GM12891 (cell line): ENCODE data around the gene DMC1.

Source experiments
- DNase-seq: peaks from one replicate; pipeline ENCODE4 v3.0.0; 2011; ENCODE audit warnings: low spot score; ENCODE audit not compliant: insufficient read length
- FAIRE-seq: peaks from 2 replicates; lab custom pipeline; 2011; peaks lifted over from hg19 to GRCh38; lab: Jason Lieb, UNC
- PAX5 ChIP-seq: IDR thresholded peaks from 2 replicates; pipeline ENCODE4 v1.6.1; 2011; ENCODE audit warnings: low read length, moderate library complexity, mild to moderate bottlenecking; ENCODE audit not compliant: insufficient read depth, severe bottlenecking
- POLR2A ChIP-seq: IDR thresholded peaks from 2 replicates; pipeline ENCODE4 v1.6.1; 2011; ENCODE audit warnings: low read depth, low read length, control low read depth
- POLR2AphosphoS5 ChIP-seq: IDR thresholded peaks from 2 replicates; pipeline ENCODE4 v1.6.1; 2011; ENCODE audit warnings: low read depth, low read length, control low read depth
- POU2F2 ChIP-seq: IDR thresholded peaks from 2 replicates; pipeline ENCODE4 v1.6.1; 2011; ENCODE audit warnings: low read depth, mild to moderate bottlenecking, control low read depth, low read length, moderate library complexity
- SPI1 ChIP-seq: IDR thresholded peaks from 2 replicates; pipeline ENCODE4 v1.6.1; 2011; ENCODE audit warnings: low read depth, low read length, control low read depth
- TAF1 ChIP-seq: IDR thresholded peaks from 2 replicates; pipeline ENCODE4 v1.6.1; 2011; ENCODE audit warnings: low read depth, low read length, control low read depth

The DMC1 gene

DNA sequence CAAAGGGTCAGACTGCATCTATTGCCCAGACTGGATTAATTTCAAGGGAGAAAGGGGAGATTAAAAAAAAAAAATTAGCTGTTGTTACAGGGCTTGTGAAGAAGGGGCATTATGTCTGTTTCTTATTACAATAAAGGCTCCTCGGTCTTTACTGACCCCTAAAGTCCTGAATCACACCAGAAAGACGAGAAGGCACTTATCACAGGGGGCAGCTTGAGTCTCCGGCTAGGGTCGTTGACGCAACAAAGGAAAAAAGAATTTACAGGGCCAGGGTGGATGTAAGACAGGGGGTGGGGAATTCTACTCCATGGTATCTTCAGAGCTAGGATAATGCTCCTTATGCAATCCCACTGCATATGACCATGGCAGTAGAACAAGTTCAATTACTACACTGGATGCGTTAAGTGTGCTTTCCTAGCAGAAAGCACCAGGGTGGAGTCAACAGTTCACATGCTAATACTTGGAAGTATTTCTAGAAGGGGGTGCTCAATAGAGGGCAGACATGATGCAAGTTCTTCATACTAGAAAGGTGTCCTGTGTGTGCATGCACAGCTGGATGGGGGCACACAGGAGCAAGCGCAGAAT is 80.3 kb downstream of the DMC1 start:
- DNase-seq (no peak), FAIRE-seq (peak; percentile 38)
- TF ChIP-seq SPI1, result no peak
- peak; percentile 71 for TF ChIP-seq POLR2A
- peak; percentile 54 for TF ChIP-seq POLR2AphosphoS5
- TF ChIP-seq TAF1, result no peak

DNA sequence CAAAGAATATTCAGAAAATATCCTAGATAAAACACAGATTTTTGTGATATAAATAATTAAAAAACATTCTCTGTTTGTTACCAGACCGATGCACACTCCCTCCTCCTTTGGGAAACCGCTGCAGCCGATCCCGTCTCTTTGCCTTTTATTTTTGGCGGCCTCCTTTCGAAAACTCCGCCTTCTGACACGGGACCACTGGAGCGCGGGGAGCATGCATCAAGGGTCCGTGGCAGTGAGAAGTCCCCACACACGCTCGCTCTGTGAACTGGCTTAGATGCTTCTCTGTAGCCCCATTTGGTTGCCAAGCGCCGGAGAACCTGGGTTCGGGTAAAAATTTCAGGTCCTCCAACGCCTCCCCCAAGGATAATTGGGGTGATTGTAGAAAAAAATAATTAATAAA is 80.8 kb downstream of the DMC1 start:
- no peak for FAIRE-seq

DNA sequence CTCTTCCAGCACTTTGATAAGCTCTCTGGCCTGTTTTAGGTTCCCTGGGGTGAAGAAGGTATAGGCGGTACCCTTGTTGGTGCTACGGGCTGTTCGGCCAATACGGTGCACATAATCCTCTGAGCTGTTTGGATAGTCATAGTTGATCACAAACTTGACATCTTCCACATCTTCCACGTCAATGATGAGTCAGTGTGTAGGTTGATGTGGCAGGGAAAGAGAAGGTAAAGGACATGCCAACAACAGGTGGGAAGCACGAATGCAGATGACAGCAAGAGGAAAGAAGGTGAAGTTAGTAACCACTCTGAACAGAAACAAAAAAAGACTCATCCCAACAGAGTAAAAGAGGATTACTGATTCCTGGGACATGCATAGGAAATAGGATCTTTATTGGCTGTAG is 82.0 kb downstream of the DMC1 start:
- DNase-seq (no peak), FAIRE-seq (peak; percentile 45)
- TF ChIP-seq POU2F2, result no peak
- TF ChIP-seq PAX5, result no peak
- no peak for TF ChIP-seq TAF1
- TF ChIP-seq SPI1, result no peak
- no peak for TF ChIP-seq POLR2A
- TF ChIP-seq POLR2AphosphoS5, result no peak; the same call in 1 of the 2 replicates

More for the DNA sequence above, 80.8 kb downstream of the DMC1 start:
- TF ChIP-seq POU2F2 (no peak), TAF1 (no peak), PAX5 (no peak), POLR2A (no peak), SPI1 (no peak), POLR2AphosphoS5 (no peak; the same call in 1 of the 2 replicates)
- no peak for DNase-seq

DNA sequence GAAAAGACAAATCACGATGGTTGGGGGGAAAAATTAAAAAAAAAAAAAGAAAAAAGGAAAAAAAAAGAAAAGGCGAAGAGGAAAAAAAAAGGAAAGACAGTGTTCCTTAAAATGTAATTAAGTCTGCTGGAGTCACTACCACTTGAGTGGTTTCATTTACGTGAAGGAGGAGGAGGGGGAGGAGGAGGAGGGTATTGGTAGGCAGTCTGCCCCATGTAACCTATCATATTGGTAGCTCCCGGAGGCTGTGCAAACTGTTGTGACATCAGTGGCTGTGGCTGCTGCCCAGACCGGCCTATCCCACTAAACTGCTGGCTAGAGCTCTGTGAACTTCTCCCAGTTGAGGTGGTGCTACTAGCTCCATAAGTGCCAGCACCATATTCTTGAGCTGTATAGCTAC is 84.2 kb downstream of the DMC1 start:
- DNase-seq (no peak), FAIRE-seq (no peak)
- TF ChIP-seq PAX5 (no peak), POLR2A (0 out of 2 replicates have a peak, but pooled peaks have one; percentile 22)

DNA sequence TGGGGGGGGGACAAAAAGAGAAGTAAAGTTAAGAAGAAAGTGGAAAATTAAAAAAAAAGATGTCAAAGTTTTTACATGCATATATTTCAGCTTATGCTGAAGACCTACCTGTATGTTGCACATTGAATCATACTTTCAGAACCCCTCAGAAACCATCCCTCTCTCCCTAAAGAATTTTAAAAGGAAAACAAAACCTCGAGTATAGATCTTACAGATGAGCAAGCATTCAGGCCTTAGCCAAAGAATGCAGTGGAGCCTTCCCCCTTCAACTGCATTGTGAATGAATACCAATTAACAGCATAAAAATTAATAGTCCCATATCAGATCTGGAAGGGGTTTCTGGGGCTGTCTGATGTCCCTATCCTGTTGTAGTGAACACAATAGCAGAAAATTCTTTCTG is 85.7 kb downstream of the DMC1 start:
- FAIRE-seq, result no peak
- TF ChIP-seq POU2F2, result no peak
- TF ChIP-seq POLR2A, result peak; percentile 66
- DNase-seq, result no peak

DNA sequence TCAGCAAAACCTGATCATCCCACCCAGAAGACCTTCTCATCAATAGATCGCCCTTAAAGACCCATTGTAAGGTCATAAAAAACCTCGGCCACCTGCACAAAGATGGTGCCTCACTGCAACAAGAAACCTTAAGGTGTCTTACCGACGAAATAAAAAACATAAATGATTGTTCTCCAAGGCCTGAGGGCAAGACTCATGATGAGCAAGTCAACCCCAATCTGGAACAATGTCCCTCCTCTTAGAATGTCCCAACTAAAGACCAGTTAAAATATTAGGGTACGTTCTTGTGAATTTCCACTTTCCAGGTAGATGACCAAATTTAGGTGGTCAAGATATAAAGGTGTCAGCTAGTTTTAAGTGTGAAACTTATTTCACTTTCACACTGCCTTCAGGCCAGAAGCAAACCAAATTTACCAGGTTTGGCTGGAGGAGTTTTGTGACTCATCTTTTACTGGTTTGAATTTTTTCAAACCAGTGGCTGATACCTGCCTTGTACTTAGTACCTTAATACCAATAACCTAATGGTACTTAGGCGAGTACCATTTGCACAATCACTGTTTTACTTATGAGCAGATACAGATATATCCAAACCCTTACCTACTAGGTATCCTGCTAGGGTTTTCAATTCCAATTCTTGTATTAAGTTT is 87.2 kb downstream of the DMC1 start:
- FAIRE-seq (peak; percentile 26), DNase-seq (no peak)
- peak; percentile 70 for TF ChIP-seq POLR2A
- TF ChIP-seq SPI1, result no peak
- peak; percentile 50 for TF ChIP-seq POLR2AphosphoS5
- TF ChIP-seq PAX5, result no peak
- no peak for TF ChIP-seq TAF1
- TF ChIP-seq POU2F2, result no peak

DNA sequence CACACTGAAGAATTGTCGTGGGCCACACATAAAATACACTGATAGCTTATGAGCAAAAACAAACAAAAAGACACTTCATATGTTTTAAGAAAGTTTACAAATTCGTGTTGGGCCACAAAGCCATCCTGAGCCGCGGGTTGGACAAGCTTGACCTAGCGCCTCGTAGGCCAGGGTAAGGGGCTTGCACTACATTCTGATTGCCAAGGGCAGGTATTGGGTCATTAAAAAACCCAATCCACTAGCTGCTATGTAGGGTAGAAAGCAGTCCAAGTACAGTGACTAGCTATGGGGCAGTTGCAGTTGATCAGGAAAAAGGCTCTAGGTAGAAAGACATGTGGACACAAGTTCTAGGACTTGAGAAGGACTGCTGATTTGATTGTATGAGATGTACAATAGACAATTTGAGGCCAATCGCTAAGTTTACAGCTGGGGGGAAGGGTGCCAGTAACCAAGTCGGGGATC is 88.1 kb downstream of the DMC1 start:
- no peak for DNase-seq
- no peak for FAIRE-seq
- peak; percentile 79 for TF ChIP-seq POLR2AphosphoS5
- TF ChIP-seq TAF1, result no peak

DNA sequence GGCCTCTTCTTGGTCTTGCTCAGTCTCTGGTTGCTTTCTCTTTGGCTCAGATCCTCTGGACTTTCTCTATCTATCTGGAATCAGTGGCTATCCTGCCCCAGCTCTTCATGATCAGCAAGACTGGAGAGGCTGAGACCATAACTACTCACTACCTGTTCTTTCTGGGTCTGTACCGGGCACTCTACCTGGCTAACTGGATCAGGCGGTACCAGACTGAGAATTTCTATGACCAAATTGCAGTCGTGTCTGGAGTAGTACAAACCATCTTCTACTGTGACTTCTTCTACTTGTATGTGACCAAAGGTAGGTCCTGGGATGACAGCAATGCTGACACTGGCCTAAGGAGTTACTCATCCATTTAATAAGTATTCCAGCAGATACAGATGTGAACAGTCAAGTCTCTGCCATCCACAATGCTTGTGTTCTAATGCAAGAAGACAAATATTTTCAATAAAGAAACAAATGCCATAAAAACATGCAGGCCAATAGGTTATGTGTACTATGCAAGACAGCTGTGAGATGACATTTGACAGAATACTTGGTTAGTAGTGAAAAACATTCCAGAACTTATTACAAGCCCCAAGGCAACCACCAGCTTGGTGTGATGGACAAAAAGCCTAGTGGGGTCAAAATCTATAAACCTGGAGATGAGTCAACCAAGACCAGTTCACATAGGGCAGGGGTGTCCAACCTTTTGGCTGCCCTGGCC is 88.7 kb downstream of the DMC1 start:
- no peak for TF ChIP-seq SPI1
- no peak; the same call in 1 of the 2 replicates for TF ChIP-seq POLR2A
- TF ChIP-seq POLR2AphosphoS5, result no peak
- TF ChIP-seq PAX5, result no peak
- no peak for TF ChIP-seq TAF1
- no peak for TF ChIP-seq POU2F2
- FAIRE-seq (no peak), DNase-seq (no peak)

DNA sequence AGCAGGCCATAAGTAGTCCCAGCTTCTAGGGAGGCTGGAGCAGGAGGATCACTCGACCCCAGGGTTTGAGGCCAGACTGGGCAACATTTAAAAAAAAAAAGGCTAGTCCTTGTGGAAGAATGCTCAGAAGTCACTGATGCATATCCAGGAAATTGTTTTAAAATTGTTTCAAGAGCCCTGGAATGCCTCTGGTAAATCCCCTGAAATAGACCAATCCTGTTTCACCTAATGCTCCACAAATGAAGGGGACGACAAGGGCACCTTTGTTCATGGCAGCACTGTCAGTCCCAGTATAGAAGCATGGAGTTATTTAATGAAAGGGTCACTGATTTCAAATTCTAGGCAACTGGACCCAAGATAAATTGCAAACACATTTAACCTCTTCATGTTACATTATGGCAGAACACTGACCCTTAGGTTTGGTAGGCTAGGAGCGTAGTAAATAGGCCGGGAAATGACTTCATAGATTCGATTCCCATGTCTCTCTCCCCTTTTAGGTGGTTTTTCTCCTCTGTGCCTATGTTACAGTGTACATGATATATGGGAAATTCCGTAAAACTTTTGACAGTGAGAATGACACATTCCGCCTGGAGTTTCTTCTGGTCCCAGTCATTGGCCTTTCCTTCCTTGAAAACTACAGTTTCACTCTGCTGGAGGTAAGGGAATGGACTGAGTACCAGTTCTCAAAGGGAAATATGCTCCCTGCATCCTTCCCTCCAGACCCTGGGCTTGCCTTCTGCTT is 90.7 kb downstream of the DMC1 start:
- FAIRE-seq (no peak), DNase-seq (no peak)
- TF ChIP-seq POLR2A (0 out of 2 replicates have a peak, but pooled peaks have one; percentile 33), POLR2AphosphoS5 (no peak; the same call in 1 of the 2 replicates), TAF1 (no peak), PAX5 (no peak)

DNA sequence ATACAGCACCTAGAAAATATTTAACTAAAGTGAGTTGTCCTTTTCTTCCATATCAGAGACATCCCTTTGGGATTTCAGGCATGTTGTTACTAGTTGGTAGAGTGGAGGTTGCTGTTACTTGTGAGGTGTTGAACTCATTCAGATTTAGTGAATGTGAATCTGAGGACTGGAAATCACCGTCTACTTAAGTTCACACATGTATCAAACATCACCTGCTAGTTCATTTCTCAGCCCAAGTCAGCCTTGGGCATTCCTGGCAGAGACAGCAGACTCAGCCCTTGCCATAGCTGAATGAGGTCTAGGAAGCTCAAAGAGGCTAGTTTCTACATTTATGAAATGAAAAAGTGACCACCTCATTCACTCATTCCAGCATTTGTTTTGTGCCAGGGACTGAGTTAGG is 92.4 kb downstream of the DMC1 start:
- TF ChIP-seq POLR2A, result no peak
- TF ChIP-seq TAF1, result no peak
- TF ChIP-seq SPI1, result no peak
- no peak for TF ChIP-seq POLR2AphosphoS5
- no peak for TF ChIP-seq POU2F2
- no peak for TF ChIP-seq PAX5
- FAIRE-seq, result no peak

More for the DNA sequence above, 92.4 kb downstream of the DMC1 start:
- no peak for DNase-seq
